C4-2B (cell line): Measurements from ENCODE around the gene MAML3.

Experiments used
- CTCF ChIP-seq: fragments of 450-650 bp; conservative IDR thresholded peaks from 2 replicates; pipeline ENCODE4 v1.5.1; 2017; ENCODE audit warnings: mild to moderate bottlenecking
- ZFX ChIP-seq: fragments of 450-650 bp; IDR thresholded peaks from 2 replicates; pipeline ENCODE4 v1.6.1; 2017

DNA sequence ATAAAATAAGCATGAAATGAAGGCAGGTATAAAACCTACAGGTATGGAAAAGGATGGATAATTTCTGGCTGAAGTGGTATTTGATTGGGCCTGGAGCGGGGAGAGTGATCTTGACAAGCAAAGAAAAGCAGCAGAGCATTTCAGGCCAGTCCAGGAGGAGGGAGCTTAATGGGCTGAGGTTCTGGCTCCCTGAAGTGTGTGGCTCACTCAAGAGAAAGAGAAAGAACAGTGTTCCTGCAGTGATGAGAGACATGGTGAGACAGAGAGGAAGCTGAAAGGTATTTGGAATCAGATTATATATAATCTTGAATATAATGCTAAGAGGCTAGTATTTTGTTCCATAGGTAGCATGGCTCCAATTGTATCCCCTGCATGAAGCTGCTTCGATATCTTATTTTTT, 334.9 kb downstream of the MAML3 start:
- TF ChIP-seq CTCF, result no peak
- no peak for TF ChIP-seq ZFX
